Thyroid gland (tissue), 4 donors: ENCODE data around the gene MARVELD3. TPM values are rescaled to one million over a fixed set of nuclear protein-coding genes. Genes with fewer than 3 reads are reported as not detected.
"Not testable (repeated sequence)": the region's sequence is repeated elsewhere in the genome, so short reads cannot be mapped to it uniquely, and the experiment has no call there.

ENCODE experiments used
- DNase-seq, 2 donors: peaks; one replicate each; pipeline ENCODE4 v3.0.0-alpha.2; 2019
- H3K27ac ChIP-seq, 3 donors: fragments of 200-600 bp; sonication (generic); 1 replicate in 2 of 3; 2 replicates in 1 of 3; pipeline ENCODE4 v1.5.1; 2016 to 2019; ENCODE audit warnings: mild to moderate bottlenecking in 1 of 3, moderate library complexity in 1 of 3
- H3K27me3 ChIP-seq: fragments of 200-600 bp; sonication (generic); one replicate; pipeline ENCODE4 v1.5.1; 2019
- H3K36me3 ChIP-seq, 2 donors: fragments of 200-600 bp; sonication (generic); one replicate each; pipeline ENCODE4 v1.5.1; 2016 to 2019
- H3K4me1 ChIP-seq, 2 donors: fragments of 200-600 bp; sonication (generic); one replicate each; pipeline ENCODE4 v1.5.1; 2017 to 2019
- H3K4me3 ChIP-seq, 3 donors: fragments of 200-600 bp; sonication (generic); replicated peaks in 1 of 3; 1 replicate in 2 of 3; 2 replicates in 1 of 3; pipeline ENCODE4 v1.5.1; 2016; ENCODE audit warnings: mild to moderate bottlenecking in 1 of 3
- H3K9me3 ChIP-seq: fragments of 200-600 bp; sonication (generic); one replicate; pipeline ENCODE4 v1.5.1; 2017
- POLR2A ChIP-seq, 2 donors: fragments of 450-650 bp; IDR thresholded peaks; one replicate each; pipeline ENCODE4 v1.6.1; 2017; ENCODE audit warnings: antibody characterized with exemption in 2 of 2, mild to moderate bottlenecking in 2 of 2, moderate library complexity in 1 of 2
- WGBS, 2 donors: methylation state at CpG; one replicate each; pipeline ENCODE4 v1.1.5; 2017; 5-methylcytosine and 5-hydroxymethylcytosine counted together
- intact Hi-C: fragments of 100-400 bp; cut with DNase I; formaldehyde crosslinking; loops from one replicate; pipeline ENCODE4 v1.15.1; 2023
- total RNA-seq, 4 donors: library from RNA; depleted of rRNA; stranded (reverse); fragments of >200 nt; gene quantifications; one replicate each; pipeline ENCODE4 v1.2.3, GENCODE V29; 2016
- TF ChIP-seq, protein P1 (sequence below), 6 experiments: fragments of 200-600 bp in 3 of 6; fragments of 450-650 bp in 3 of 6; sonication (generic) in 3 of 6; IDR thresholded peaks; one replicate each; pipeline ENCODE4 v1.5.1; 2016 to 2019; ENCODE audit warnings: antibody characterized with exemption in 6 of 6, mild to moderate bottlenecking in 2 of 6, inconsistent platforms in 1 of 6, moderate library complexity in 1 of 6

Gene MARVELD3, protein sequence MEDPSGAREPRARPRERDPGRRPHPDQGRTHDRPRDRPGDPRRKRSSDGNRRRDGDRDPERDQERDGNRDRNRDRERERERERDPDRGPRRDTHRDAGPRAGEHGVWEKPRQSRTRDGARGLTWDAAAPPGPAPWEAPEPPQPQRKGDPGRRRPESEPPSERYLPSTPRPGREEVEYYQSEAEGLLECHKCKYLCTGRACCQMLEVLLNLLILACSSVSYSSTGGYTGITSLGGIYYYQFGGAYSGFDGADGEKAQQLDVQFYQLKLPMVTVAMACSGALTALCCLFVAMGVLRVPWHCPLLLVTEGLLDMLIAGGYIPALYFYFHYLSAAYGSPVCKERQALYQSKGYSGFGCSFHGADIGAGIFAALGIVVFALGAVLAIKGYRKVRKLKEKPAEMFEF
- total RNA-seq, result 10 to 100 TPM in 2 of 4 donors, 1 to 10 TPM in 2; 7.7 to 11.5 (median 9.9) TPM

DNA sequence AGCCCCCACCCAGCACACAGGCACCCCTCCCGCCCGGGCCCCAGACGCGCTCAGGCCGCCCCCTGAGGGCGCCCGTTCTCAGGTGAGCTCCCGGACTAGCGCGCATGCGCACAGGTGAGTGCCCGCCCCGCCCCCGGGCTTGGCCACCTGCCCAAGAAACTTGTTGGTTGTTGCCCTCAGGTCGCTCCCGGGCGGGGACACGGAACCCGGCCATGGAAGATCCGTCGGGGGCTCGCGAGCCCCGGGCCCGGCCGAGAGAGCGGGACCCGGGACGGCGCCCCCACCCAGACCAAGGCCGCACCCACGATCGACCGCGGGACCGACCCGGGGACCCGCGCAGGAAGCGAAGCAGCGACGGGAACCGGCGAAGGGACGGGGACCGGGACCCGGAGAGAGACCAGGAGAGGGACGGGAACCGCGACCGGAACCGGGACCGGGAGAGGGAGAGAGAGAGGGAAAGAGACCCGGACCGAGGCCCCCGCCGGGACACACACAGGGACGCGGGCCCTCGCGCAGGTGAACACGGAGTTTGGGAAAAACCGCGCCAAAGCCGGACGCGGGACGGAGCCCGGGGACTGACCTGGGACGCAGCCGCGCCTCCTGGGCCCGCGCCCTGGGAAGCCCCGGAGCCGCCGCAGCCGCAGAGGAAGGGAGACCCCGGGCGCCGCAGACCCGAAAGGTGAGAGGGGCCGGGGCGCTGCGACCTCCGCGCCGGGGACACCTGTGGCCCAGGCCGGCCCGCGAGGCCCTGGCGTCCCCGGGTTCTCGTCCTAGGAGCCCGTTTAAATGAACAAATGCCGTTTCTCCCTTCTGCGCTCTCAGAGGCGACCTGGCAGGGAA is at the start of gene MARVELD3:
MARVELD3 (plus strand) TSS at position 167 of the 840 bp plus-strand sequence; CDS start at position 213, 46 bp downstream.
- Histone ChIP-seq H3K36me3 (no peaks in the 10 kb centered on the region), H3K9me3 (no peaks in the 10 kb centered on the region), H3K27me3 (no peaks in the 10 kb centered on the region), H3K4me3 (peak within 1 kb of the TSS in 2 of 3 donors; percentile 25 to 51), H3K27ac (peak within 1 kb of the TSS in 2 of 3 donors; percentile 18 to 71), H3K4me1 (peaks cover 4 to 10% of the 10 kb centered on the region in 2 donors)
- TF ChIP-seq POLR2A (IDR thresholded peaks at IDR 0.05), result peak; percentile 41 to 75
- TF ChIP-seq, protein P1, sequence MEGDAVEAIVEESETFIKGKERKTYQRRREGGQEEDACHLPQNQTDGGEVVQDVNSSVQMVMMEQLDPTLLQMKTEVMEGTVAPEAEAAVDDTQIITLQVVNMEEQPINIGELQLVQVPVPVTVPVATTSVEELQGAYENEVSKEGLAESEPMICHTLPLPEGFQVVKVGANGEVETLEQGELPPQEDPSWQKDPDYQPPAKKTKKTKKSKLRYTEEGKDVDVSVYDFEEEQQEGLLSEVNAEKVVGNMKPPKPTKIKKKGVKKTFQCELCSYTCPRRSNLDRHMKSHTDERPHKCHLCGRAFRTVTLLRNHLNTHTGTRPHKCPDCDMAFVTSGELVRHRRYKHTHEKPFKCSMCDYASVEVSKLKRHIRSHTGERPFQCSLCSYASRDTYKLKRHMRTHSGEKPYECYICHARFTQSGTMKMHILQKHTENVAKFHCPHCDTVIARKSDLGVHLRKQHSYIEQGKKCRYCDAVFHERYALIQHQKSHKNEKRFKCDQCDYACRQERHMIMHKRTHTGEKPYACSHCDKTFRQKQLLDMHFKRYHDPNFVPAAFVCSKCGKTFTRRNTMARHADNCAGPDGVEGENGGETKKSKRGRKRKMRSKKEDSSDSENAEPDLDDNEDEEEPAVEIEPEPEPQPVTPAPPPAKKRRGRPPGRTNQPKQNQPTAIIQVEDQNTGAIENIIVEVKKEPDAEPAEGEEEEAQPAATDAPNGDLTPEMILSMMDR (IDR thresholded peaks at IDR 0.05), result peak in 1 of 6 experiments; percentile 30
- DNase-seq, result peak; percentile 95
- intact Hi-C loops, result no loop called here
- WGBS, 2 donors, result 0 to 2% methylated on average over 42 to 63 of the region's 98 CpGs

DNA sequence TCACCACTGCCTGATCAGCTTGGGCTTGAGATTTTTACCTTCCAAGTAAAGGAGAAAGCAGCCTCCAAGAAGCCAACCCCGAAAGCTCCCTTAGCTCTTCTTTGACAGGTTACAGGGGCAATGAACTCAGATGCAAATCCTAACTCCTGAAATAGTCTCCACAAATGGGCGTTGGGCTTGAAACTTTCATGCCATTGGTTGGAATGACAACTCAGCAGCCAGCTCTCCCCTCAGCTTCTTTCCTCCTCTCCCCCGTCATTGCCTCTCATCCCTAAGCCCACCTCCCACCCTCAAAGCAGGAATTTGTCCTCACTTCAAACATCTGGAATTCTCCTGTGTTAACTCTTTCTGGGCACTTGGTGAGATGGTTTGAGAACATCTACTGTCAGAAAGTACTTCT is 49.0 kb upstream of the MARVELD3 start, which contains the start of gene TAT:
TAT (minus strand) TSS at position 122 of the 400 bp plus-strand sequence. CDS start 677 bp downstream, outside the sequence.
- intact Hi-C loops, result no loop called here
- Histone ChIP-seq H3K4me1 (no peaks in the 10 kb centered on the region), H3K4me3 (no peak within 1 kb of the TSS), H3K36me3 (no peaks in the 10 kb centered on the region), H3K27me3 (no peaks in the 10 kb centered on the region), H3K9me3 (no peaks in the 10 kb centered on the region), H3K27ac (no peak within 1 kb of the TSS)
- WGBS, 2 donors, result 21 to 23% methylated on average over 3 of the region's 3 CpGs
- TF ChIP-seq, protein P1 (IDR thresholded peaks at IDR 0.05), result no peak
- no peak for TF ChIP-seq POLR2A (IDR thresholded peaks at IDR 0.05)
- no peak for DNase-seq

DNA sequence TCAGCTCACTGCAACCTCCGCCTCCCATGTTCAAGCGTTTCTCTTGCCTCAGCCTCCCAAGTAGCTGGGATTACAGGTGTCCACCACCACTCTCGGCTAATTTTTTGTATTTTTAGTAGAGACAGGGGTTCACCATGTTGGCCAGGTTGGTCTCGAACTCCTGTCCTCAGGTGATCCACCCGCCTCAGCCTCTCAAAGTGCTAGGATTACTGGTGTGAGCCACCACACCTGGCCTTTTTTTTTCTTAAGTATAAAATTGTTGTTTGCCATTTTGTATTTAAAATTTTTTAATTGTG is 43.5 kb upstream of the MARVELD3 start:
- DNase-seq, H3K27ac ChIP-seq, H3K4me1 ChIP-seq, H3K36me3 ChIP-seq, H3K9me3 ChIP-seq, H3K27me3 ChIP-seq, intact Hi-C loops, H3K4me3 ChIP-seq: not testable (repeated sequence)
- 89 to 95% methylated on average over 5 of the region's 5 CpGs for WGBS, 2 donors

DNA sequence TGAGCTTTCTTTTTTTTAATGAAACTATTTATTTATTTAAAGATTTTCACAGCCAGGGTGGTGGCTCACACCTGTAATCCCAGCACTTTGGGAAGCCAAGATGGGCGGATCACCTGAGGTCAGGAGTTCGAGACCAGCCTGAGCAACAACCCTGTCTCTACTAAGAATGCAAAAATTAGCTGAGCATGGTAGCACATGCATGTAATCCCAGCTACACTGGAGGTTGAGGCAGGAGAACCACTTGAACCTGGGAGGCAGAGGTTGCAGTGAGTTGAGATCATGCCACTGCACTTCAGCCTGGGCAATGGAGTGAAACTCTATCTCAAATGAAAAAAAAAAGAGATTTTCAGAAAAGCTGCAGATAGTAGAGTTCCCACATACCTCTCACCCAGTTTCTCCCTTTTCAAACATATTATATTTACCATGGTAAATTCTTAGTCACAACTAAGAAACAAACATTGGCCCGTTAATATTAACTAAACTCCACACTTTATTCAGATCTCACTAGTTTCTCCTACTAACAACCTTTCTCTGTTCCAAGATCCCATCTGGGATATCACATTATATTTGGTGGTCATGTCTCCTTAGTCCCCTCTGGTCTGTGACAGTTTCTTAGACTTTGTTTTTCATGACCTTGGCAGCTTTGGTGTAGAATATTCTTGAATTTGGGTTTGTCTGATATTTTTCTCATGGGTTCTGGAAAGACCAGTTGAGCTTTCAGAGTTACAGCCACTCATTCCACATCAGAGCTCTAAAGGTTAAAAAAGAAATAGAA is 41.3 kb upstream of the MARVELD3 start:
- no peak overlapping the region for H3K27ac ChIP-seq
- WGBS, 2 donors, result 86 to 92% methylated on average over 3 of the region's 3 CpGs
- H3K27me3 ChIP-seq, result no peaks in the 10 kb centered on the region

DNA sequence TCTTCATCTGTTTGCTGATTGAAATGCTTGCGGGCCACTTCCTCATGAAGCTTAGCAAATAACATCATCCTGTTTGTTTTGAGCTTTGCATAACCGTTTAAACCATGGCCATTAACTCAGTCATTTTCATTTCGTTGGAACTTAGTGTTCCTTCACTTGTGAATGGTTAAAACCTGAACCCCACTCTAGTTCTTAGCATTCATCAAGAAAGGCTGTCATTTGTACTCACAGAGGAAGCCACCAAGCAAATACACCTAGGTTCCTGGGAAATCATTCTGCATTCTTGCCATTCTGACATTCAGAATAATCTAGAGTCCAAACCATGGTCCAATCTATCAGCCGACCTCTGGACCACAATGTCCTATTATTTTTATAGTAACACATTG is 40.7 kb upstream of the MARVELD3 start:
- Histone ChIP-seq H3K4me1 (no peaks in the 10 kb centered on the region), H3K36me3 (no peaks in the 10 kb centered on the region), H3K27me3 (no peaks in the 10 kb centered on the region), H3K27ac (no peak overlapping the region), H3K9me3 (no peaks in the 10 kb centered on the region), H3K4me3 (no peak overlapping the region)
- intact Hi-C loops, result no loop called here
- TF ChIP-seq, protein P1 (IDR thresholded peaks at IDR 0.05), result no peak
- no peak for TF ChIP-seq POLR2A (IDR thresholded peaks at IDR 0.05)
- no peak for DNase-seq
- 48 to 54% methylated on average over 4 of the region's 4 CpGs for WGBS, 2 donors

More for the DNA sequence above, 41.3 kb upstream of the MARVELD3 start:
- TF ChIP-seq, protein P1 (IDR thresholded peaks at IDR 0.05), result no peak
- no peak for TF ChIP-seq POLR2A (IDR thresholded peaks at IDR 0.05)
- DNase-seq, result no peak
- Histone ChIP-seq H3K4me1 (no peaks in the 10 kb centered on the region), H3K4me3 (no peak overlapping the region), H3K36me3 (no peaks in the 10 kb centered on the region), H3K9me3 (no peaks in the 10 kb centered on the region)
- intact Hi-C loops, result no loop called here

DNA sequence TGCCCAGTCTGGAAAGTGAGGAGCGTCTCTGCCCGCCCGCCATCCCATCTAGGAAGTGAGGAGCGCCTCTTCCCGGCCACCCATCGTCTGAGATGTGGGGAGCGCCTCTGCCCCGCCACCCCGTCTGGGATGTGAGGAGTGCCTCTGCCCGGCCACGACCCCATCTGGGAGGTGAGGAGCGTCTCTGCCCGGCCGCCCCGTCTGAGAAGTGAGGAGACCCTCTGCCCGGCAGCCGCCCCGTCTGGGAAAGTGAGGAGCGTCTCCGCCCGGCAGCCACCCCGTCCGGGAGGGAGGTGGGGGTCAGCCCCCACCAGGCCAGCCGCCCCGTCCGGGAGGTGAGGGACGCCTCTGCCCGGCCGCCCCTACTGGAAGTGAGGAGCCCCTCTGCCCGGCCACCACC is 36.6 kb upstream of the MARVELD3 start:
- H3K27ac ChIP-seq, H3K36me3 ChIP-seq, H3K4me1 ChIP-seq, H3K9me3 ChIP-seq, intact Hi-C loops, H3K4me3 ChIP-seq, H3K27me3 ChIP-seq, DNase-seq: not testable (repeated sequence)
- WGBS, 2 donors, result 95 to 97% methylated on average over 7 to 11 of the region's 30 CpGs

DNA sequence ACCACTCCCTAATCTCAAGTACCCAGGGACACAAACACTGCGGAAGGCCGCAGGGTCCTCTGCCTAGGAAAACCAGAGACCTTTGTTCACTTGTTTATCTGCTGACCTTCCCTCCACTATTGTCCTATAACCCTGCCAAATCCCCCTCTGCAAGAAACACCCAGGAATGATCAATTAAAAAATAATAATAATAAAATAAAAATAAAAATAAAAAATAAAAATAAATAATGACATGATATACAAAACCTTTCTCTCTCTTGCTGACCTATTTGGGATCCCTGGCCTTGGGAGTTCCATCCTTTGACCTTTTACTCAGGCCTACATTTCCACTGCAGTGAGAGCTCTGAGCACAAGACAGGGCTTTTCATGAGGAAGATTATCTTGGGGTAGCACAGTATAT is 35.9 kb upstream of the MARVELD3 start:
- H3K9me3 ChIP-seq, intact Hi-C loops, H3K36me3 ChIP-seq, H3K27ac ChIP-seq, DNase-seq, H3K4me3 ChIP-seq, H3K4me1 ChIP-seq, H3K27me3 ChIP-seq: not testable (repeated sequence)
- WGBS, 2 donors, result 37 to 68% methylated on average over 2 of the region's 2 CpGs
